Stimulated activated CD8-positive, alpha-beta memory T cell treated with anti-CD3 and anti-CD28 coated beads, Interleukin-15, amount 100 ng/mL, for 24 hours (primary cell): Measurements from ENCODE around the gene AGPAT4.
"Not testable (repeated sequence)": the region's sequence is repeated elsewhere in the genome, so short reads cannot be mapped to it uniquely, and the experiment has no call there.

Source experiments
- DNase-seq: peaks from one replicate; pipeline ENCODE4 v3.0.0-alpha.2; 2020; ENCODE audit warnings: low read depth

The AGPAT4 gene

DNA sequence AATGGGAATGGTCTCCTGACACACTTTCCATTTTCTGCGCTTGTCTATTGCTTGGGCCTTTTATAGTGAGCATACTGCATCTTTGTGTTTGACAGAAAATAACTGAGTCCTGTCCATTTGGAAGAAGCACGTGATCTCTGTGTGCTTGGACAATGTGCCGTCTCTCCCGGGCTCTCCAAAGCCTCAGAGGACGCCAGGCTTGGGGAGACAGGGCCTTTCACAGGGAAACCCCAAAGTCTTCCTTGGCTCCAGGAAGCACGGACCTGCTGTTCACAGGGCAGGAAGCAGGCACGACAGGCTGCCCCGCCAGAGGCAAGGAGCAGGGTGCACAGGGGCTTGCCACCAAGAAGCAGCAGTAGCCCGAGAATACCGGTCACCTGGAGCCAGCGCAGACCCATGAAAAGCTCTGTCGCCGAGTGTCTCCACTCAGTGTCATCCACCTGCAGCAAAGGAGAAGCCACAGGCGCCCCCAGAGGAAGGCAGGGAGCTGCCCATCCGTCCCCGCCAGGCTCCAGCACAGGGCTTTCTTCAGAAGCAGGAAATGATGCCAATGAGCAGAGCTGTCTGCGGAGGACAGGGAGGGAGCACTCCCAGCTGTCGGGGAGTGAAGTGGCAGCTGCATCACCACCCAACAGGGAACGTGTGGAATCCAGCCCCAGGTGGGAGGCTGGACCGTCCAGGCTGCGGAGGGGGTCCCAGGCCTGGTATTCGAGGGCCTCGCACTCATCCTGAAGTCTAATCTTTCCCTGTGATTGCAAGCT is 135.1 kb downstream of the AGPAT4 start:
- no peak for DNase-seq

DNA sequence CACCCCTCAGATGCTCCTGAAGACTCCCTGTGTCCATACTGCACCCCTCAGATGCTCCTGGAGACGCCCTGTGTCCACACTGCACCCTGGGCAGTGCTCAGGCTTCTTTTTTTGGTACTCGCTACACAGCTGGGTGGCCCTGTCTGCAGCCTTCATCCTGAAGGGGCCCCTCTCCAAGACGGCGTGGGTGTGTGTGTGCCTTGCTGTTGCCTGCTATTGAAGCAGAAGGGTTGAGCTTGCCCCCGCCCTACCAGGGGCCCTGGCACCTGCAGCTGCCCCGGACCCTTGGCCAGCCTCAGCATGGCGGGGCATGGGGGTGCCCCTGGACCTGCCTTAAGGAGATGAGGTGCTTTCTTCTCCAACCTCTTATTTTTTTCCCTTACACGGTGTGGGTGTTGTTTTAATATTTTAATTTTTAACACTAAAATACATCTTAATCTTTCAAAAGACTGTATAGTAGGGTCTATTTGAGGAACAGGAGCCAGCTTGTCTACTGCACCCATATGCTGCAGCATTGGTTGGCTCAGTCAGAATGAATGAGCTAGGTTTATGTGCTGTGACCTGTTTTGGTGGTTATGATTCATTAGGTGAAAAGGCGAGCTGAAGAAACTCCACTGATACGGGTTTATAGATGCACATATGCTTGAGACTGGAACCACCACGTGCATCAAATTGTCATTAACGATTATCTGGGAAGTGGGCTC is 135.9 kb downstream of the AGPAT4 start:
- DNase-seq: no peak

DNA sequence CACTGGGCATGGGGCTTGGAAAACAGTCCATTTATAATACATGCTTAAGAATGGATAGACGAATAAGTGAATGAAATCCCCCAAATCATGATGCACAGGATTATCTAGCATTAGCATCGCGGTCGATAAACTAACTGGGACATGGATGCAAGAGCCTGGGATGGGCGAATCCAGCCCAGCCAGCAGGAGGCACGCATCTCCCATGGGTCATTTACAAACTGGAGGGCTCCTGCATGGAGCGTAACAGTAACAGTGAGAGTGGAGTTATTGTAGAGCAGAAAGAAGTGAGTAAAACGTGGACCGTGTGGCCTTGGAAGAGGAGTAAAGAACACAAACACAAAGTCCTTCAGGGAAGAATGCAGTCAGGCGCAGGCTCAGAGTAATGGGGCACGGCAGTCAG is 136.5 kb downstream of the AGPAT4 start:
- no peak for DNase-seq

DNA sequence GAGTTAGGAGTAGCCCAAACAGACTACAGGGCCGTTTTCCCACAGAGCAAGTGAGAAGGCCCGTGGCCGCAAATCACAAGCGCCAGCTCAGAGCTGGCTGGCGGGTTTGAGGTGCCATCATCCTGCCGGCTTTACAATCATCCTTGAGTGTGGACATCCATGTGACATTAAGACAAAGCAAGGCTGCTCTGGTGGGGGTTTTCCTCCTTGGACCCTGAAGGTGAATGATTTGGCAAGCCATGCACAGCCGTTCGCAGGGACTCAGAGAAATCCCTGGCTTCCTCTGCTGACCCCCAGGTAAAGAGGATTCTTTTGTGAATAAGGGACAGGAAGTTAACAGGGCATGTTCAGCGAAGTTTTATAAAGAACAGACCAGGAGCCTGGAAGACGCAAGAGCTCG is 137.2 kb downstream of the AGPAT4 start:
- no peak for DNase-seq

DNA sequence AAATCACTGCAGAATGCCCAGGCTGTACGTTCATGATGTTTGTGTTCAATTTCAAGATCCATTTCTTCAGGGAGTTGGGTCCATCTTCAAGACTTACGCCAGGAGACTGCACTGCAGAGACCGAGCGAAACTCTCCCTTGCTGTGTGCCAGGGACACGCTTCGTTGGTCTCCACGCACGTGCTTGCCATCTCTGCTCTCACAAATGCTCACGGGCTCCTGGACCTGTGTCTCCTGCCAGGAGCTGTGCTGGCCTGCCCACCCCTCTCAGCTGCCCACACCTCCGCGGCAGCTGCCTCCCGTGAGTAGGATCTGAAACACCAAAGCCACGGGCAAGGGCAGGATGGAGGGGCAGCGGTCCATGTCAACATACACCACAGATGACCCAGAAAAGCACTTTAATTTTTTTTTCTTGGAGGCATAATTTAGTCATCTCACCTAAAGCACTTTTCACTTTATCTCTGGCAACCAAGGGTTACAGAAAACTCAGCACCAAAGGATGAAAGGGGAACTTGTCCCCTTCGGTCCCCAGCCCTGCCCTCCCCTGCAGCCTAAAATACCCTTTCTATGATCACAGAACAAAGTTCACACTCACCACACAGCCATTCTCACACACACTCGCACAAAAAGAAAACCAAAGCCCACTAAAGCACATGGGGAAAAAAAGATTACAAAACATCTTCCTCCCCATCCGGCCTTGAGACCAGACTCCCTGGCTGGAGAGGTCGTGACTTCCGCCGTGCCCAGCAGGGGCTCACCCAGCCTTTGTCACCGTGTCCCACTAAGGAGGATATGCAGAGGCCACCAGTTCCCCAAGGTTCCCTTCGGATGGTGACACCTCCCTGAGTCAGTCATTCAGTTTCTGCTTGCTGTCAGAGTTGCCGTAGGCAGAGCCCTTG is 137.9 kb downstream of the AGPAT4 start:
- DNase-seq: no peak

DNA sequence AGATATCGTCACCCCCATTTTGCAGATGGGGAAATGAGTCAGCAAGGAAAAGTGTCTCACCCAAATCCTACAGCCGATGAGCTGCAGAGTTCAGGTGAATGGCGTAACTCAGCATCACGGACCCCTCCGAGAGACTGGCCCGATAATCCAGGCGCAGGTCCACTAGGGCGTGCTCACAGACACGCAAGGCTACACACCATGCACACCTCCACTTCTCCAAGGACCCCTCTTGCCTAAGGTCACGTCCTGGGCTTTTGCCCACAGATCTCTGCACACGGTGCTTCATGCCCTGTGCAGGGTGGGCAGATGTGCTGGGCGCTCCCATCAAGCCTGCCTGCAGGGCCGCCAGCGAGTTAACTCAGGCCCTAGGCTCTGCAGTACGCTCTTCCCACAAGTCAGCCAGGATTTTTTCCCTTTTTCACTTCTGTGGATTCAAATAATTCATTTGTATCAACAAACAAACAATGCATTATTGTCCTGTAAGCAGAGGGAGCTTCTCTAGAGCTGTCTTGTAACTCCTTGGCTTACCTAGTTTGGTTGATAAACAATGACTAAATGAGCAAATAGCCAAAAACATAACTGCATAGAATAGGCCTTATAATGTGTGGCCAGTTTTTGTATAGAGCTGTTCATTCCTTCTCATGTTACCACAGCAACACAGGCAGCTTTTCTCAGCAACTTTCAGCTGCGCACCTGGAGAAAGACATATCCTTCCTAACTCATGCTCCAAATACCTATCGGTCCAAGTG is 139.1 kb downstream of the AGPAT4 start:
- no peak for DNase-seq

DNA sequence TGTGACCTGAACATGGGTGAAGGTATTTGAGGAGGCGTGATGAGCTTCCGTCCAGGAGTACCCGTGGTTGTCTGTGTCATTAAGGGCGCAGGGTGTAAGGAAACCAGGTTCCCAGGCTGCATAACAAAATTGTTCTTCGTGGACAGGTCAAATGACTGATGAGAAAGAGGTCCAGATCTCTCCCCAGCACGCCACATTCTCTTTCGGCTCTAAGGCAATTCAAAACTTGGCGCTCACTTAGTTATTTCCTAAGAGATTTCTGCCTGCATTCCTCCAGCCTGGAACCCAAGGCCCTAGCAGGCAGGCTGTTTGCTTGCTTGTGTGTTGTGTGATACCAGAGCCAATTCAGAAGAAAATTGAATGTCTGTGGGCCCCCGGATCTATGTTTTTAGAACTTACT is 139.9 kb downstream of the AGPAT4 start:
- DNase-seq: no peak

DNA sequence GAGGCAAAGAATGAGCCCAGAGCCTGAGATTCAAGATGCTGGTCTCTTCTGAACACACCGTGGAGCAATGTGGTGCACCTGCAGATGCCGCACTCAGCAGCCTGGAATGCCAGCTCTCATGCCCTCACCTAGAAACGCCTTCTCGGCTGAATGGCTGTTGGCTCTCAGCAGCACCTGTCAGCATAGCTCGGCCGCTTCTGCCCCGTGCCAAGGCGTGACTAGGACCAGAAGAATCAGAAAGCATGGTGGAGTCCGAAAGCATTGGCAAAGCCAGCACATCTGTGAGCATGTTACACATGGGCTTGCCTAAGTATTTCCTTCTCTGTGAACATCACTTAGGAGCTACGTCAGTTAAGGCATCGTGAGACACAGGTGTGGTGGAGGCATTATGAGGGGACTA is 141.5 kb downstream of the AGPAT4 start:
- DNase-seq: no peak

DNA sequence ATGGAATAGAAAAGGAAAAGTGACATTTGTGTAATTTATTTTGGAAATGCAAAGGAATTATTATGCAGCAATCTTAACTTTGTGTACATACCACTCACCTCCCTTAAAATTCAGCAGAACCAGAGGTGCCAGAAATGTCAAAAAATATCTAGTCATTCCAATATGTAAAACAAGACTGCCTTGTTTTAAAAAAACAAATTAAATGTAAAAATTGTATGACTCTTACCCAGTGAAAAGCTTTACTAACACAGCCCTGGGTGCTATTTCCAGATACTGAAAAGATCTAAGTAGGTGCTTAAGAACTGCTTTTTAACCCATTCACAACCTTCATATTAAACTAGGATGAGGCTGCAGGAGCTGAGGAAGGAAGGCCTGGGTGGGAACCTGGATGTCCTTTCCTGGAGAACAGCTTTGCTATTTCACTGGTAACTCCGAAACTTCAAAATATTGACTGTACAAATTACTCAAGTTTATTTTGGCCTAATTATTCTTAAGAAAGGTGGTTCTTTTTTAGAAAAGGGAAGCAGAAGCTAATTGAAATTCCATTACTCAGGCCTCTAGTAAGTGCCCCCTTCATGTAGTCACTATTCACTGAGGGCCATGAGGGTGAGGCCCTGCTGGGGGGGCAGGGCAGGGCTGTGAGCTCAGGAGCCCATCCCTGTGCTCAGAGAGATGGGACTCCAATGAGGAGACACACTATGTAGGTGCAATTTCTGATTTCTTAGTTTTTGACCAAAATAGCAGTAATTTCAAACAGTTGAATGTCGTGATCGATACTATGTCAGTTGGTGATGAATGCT is 142.7 kb downstream of the AGPAT4 start:
- DNase-seq: no peak

DNA sequence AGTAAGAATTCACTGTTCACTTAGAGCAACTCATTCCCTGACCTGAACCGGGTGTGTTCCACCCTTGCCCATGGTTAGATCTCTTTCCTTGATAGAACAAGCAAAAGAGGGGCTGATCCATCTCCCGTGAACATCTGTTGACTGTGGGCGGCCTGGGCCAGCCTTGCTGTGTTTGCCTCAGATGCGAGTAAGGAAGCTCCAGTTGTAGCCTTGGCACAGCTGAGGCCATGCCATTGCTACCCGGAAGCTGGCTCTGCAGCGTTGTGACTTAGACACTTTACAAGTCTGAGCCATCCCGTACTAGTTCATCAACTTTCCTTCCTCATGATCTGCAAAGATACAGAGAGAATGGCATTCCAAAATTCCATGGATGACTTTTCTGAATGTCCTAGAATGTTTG is 143.3 kb downstream of the AGPAT4 start:
- no peak for DNase-seq

DNA sequence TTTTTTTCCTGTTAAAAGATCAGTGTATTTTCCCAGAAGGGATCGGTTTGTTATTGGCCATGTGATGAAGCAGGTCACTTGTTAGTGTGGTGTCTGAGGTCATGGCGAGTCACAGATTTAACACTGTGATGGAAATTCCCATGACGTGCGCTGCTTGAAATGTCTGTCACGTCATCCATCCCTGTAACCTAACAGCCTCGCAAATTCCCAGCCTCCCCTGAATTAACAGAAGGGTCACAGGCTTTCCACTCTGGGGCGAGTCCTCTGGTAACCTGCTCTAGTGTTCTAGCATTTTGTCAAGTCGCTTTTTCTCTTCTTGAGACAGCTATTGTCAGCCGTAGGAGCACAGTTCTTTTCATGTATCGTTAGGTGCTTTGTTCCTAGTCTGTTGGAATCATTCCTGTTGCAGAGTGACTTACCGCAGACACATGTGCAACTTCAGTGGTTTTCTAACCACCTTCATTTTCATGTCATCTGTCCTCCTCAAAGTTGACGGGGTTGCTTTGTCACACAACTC is 145.1 kb downstream of the AGPAT4 start:
- no peak for DNase-seq

DNA sequence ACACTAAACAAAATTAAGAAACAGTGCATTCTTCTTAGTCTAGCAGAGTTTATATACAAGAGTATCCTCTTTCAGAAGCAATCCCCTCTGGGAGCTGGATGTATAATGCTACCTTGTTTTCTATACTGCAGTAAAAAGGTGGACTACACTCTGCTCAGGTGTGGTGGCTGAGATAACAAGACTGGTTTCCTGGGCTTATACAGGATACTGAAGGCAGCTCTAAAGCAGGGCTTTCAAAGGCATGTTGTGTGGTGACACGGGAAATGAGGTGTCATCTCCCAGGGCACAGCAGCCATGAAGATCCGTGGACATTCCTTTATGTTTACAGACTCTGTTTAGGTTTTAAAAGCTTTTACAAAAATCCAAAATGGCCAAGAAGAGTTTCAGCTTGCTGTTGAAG is 145.6 kb downstream of the AGPAT4 start:
- no peak for DNase-seq

DNA sequence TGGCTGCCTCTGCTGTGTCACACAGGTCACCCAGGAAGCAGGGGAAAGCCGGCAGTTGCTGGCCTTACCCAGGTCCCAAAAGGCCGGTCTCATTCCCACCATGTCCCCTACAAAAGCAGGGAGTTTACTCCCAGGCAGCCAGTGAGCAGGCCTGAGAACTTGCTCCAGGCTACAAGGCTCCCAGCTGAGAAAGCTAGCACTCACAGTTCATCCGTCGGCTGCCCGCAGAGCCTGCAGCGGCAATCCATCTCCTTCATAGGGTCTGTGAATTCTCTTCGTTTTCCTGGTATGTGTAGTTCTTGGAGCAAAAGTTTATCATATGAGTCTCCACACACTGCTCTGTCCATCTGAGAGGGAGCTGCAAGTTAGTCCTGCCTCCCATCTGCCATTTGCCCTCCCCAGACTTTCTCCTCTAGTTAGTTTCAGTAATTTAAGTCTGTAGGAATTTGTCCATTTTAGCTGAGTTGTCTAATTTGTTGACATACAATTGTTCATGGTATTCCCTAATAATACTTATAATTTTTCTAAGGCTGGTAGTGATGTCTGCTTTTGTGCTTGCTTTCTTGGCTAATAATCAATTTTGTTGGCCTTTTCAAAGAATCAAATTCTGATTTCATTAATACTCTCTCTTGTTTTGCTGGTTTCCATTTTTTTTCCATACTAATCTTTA is 146.7 kb downstream of the AGPAT4 start:
- DNase-seq: no peak

DNA sequence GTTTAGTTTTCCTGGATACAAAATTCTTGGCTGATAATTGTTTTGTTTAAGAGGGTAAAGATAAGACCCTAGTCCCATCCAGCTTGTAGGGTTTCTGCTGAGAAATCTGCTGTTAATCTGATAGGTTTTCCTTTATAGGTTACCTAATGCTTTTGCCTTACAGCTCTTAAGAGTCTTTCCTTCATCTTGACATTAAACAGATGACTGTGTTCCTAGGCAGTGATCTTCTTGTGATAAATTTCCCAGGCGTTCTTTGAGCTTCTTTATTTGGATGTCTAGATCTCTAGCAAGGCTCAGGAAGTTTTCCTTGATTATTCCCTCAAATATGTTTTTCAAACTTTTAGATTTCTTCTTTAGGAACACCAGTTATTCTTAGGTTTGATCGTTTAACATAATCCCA is 148.3 kb downstream of the AGPAT4 start:
- no peak for DNase-seq

DNA sequence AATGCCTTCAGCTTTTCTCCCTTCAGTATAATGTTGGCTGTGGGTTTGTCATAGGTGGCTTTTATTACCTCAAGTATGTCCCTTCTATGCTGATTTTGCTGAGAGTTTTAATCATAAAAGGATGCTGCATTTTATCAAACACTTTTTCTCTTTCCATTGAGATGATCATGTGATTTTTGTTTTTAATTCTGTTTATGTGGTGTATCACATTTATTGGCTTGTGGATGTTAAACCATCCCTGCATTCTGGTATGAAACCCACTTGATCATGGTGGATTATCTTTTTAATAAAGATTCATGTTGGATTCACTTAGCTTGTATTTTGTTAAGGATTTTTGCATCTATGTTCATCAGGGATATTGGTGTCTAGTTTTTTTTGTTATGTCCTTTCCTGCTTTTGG is 150.5 kb downstream of the AGPAT4 start:
- not testable (repeated sequence) for DNase-seq

DNA sequence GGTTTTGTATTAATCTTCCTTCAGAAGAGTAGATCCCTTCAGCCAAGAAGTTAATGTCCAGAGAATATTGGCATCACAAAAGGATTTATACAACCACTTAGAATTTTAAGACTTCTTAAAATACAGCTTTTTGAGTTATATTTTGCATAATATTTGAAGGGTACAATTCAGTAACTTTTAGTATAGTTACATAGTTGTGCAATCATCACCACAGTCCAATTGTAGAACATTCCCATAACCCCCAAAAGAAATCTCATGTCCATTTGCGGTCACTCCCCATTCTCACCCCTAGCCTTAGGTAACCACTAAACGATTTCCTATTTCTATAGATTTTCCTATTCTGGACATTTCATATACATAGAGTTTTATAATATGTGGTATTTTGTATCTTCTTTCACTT is 155.9 kb downstream of the AGPAT4 start:
- DNase-seq: no peak

DNA sequence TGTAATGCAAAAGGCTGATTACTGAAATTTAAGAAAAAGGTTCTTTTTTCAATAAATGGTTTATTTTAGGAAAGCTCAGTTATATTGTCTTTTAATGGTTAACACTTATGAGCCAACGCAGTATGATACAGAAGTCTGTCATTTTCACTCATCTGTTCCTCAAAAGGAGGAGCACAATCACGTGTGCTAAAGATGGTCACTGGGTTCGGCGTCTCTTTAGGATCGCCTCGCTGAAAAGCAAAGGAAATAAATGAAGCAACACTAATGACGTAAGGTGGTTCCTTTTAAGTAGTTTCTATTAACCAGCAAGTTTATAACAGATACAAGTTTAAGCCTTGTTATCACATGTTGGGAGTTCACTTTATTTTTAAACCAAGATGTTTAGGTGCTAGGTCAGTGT is 156.6 kb downstream of the AGPAT4 start:
- no peak for DNase-seq

DNA sequence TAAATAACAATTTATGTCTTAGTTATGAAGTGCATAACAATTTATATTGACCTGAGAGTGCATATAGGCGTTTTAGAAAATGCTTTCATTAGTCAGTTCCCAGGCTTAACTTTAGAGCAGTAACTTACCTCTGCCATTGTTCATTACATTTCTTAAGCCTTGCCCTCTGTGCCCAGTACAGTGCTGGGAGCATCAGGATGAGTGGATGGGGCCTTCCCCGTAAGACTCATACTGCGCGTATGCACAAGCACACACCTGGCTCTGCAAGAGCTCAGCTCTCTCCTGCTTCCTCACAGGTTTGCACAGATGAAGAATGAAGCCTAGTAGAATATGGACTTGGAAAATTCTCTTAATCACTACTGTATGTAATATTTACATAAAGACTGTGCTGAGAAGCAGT is 157.3 kb downstream of the AGPAT4 start:
- DNase-seq: no peak

DNA sequence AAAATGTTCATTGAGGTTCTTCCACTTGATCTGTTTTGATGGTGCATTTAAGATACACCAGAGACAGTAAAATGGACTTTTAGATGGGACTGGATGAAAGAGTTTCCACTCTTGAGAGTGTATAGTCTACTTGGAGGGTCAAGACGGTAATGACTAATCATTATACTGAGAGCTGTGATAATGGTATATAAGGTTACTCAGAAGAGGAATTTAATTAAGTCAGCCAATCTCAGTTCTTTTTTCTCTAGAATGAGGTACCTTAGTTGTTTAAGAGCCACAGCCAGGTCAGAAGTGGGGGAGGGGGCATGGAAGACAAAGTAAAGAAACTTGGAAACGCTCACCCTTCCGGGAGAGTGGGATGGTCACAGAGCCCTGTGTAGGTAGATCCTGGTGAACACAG is 158.4 kb downstream of the AGPAT4 start:
- DNase-seq: no peak

DNA sequence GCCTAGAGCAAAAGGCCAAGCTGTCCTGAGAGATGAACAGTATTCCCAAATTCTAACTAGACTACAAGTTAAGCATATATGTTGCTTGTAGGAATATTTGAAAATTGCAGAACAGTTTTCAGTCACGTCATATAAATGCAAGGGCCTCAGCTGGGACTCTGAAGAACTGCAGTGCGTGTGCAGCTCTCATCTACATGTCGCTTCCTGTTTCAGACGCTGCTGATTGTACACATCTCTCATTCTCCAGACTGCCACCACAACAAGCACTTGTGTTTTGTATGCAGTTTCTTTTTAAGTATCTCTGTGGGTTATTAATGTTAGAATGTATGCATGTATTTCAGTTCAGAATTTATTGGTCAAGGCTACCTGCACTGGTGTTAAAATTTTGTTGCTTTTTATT is 162.6 kb downstream of the AGPAT4 start:
- no peak for DNase-seq
